HL-60 (cell line): ENCODE data around the gene KRT27.

Experiments
- DNase-seq, 2 experiments: peaks; one replicate each; pipeline ENCODE4 v3.0.0-alpha.2; 2010 to 2020; ENCODE audit warnings: low read depth in 1 of 2, low spot score in 1 of 2
- H3K27ac ChIP-seq: fragments of 250-450 bp; sonication (Bioruptor Pico); replicated peaks from 2 replicates; pipeline ENCODE4 v1.5.1; 2020; ENCODE audit warnings: mild to moderate bottlenecking, moderate library complexity
- H3K27me3 ChIP-seq: fragments of 250-450 bp; sonication (Bioruptor Pico); 2 replicates; pipeline ENCODE4 v1.5.1; 2021; ENCODE audit warnings: mild to moderate bottlenecking, moderate library complexity; ENCODE audit not compliant: insufficient read depth, poor library complexity, severe bottlenecking
- H3K4me3 ChIP-seq: replicated peaks from 2 replicates; pipeline ENCODE4 v1.5.1; 2011; ENCODE audit warnings: mild to moderate bottlenecking, control low read depth, low read length; ENCODE audit not compliant: insufficient read depth
- CTCF ChIP-seq: IDR thresholded peaks from one replicate; pipeline ENCODE4 v1.5.1; 2011; ENCODE audit warnings: low read length, control low read depth, inconsistent platforms; ENCODE audit not compliant: insufficient read depth
- GABPA ChIP-seq: IDR thresholded peaks from 2 replicates; pipeline ENCODE4 v1.6.1; 2012; ENCODE audit warnings: low read depth
- POLR2AphosphoS5 ChIP-seq: IDR thresholded peaks from 2 replicates; pipeline ENCODE4 v1.6.1; 2012; ENCODE audit warnings: low read depth
- SPI1 ChIP-seq: IDR thresholded peaks from 2 replicates; pipeline ENCODE4 v1.6.1; 2012; ENCODE audit warnings: low read depth, mild to moderate bottlenecking, borderline replicate concordance
- TF ChIP-seq, protein P1 (sequence below): IDR thresholded peaks from 2 replicates; pipeline ENCODE4 v1.6.1; 2012; ENCODE audit warnings: low read depth; ENCODE audit not compliant: insufficient replicate concordance

KRT27 gene

DNA sequence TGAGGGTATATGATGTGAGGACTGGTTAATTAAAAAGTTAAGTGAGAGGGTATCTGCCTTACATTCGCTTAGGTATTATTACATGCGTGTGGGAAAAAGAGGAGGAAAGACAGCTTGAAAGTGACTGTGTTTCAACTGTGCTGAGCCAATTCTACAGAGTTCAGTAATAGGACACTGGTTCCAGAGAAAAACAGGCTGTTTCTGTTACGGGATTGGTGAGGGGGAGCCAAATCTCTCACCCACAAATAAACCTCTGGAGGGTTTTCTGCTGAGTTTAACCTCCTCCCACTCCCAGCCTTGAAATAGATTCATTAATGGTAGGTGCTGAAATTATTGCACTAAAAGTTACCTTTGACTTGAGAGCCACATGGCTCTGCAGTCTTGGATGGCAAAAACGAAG is 6.4 kb downstream of the KRT27 start:
- H3K27ac ChIP-seq = no peak overlapping the region
- peaks cover 7% of the 10 kb centered on the region for H3K27me3 ChIP-seq
- TF ChIP-seq SPI1 (no peak), GABPA (no peak), CTCF (no peak), POLR2AphosphoS5 (no peak)
- TF ChIP-seq, protein P1, sequence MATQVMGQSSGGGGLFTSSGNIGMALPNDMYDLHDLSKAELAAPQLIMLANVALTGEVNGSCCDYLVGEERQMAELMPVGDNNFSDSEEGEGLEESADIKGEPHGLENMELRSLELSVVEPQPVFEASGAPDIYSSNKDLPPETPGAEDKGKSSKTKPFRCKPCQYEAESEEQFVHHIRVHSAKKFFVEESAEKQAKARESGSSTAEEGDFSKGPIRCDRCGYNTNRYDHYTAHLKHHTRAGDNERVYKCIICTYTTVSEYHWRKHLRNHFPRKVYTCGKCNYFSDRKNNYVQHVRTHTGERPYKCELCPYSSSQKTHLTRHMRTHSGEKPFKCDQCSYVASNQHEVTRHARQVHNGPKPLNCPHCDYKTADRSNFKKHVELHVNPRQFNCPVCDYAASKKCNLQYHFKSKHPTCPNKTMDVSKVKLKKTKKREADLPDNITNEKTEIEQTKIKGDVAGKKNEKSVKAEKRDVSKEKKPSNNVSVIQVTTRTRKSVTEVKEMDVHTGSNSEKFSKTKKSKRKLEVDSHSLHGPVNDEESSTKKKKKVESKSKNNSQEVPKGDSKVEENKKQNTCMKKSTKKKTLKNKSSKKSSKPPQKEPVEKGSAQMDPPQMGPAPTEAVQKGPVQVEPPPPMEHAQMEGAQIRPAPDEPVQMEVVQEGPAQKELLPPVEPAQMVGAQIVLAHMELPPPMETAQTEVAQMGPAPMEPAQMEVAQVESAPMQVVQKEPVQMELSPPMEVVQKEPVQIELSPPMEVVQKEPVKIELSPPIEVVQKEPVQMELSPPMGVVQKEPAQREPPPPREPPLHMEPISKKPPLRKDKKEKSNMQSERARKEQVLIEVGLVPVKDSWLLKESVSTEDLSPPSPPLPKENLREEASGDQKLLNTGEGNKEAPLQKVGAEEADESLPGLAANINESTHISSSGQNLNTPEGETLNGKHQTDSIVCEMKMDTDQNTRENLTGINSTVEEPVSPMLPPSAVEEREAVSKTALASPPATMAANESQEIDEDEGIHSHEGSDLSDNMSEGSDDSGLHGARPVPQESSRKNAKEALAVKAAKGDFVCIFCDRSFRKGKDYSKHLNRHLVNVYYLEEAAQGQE = no peak
- DNase-seq = no peak
- H3K4me3 ChIP-seq = no peak overlapping the region

GRCh38 chr17:40772101-40772500 is 10.2 kb downstream of the KRT27 start, which contains the start of gene KRT26:
Gene KRT26, minus strand, starts transcription at chr17:40772201. Its CDS starts 88 bp downstream, at chr17:40772113.
- TF ChIP-seq SPI1 (no peak), POLR2AphosphoS5 (no peak), GABPA (no peak), CTCF (no peak)
- TF ChIP-seq, protein P1 = no peak
- Histone ChIP-seq H3K27me3 (peaks cover 3% of the 10 kb centered on the region), H3K4me3 (no peak within 1 kb of the TSS), H3K27ac (no peak within 1 kb of the TSS)
- DNase-seq = no peak

GRCh38 chr17:40765657-40766056 is 16.7 kb downstream of the KRT27 start:
- TF ChIP-seq GABPA (no peak), POLR2AphosphoS5 (no peak), CTCF (no peak), SPI1 (no peak)
- TF ChIP-seq, protein P1 = no peak
- Histone ChIP-seq H3K27me3 (no peaks in the 10 kb centered on the region), H3K27ac (no peak overlapping the region), H3K4me3 (no peak overlapping the region)
- DNase-seq = no peak
